A673 (cell line): ENCODE measurements around the gene BACH2. TPM values are rescaled to one million over a fixed set of nuclear protein-coding genes. Genes with fewer than 3 reads are reported as not detected.

Experiments used
- BruUV-seq: library from RNA; stranded (reverse); fragments of 400-500 nt; replicated peaks from 2 replicates; lab custom pipeline; 2021; lab: Mats Ljungman, UMichigan
- CTCF ChIA-PET: fragments of 300-600 bp; sonication (Branson Sonifier 250); formaldehyde crosslinking; loops from one replicate; lab custom pipeline; 2022; ENCODE audit warnings: antibody characterized with exemption; lab: Charles Lee
- POLR2A ChIA-PET: fragments of 300-600 bp; sonication (Branson Sonifier 250); formaldehyde crosslinking; loops from one replicate; lab custom pipeline; 2022; ENCODE audit warnings: antibody characterized with exemption; ENCODE audit not compliant: low non-redundant PET; lab: Charles Lee
- DNase-seq: peaks from one replicate; pipeline ENCODE4 v3.0.0-alpha.2; 2015; ENCODE audit warnings: low spot score
- H3K27ac ChIP-seq: fragments of 200-600 bp; sonication (generic); 2 replicates; pipeline ENCODE4 v1.5.1; 2016; ENCODE audit warnings: mixed run types, low read depth, mild to moderate bottlenecking, mixed read lengths, antibody characterized with exemption, low read length; ENCODE audit not compliant: poor library complexity, severe bottlenecking
- H3K27me3 ChIP-seq: fragments of 200-600 bp; sonication (generic); replicated peaks from 2 replicates; pipeline ENCODE4 v1.6.1; 2017; ENCODE audit warnings: mixed run types, low read depth, mild to moderate bottlenecking, mixed read lengths, antibody characterized with exemption, low read length; ENCODE audit not compliant: insufficient read depth, poor library complexity
- H3K36me3 ChIP-seq: fragments of 200-600 bp; sonication (generic); 2 replicates; pipeline ENCODE4 v1.6.1; 2016; ENCODE audit warnings: mixed run types, mild to moderate bottlenecking, mixed read lengths, antibody characterized with exemption, low read length; ENCODE audit not compliant: insufficient read depth, poor library complexity, severe bottlenecking
- H3K4me1 ChIP-seq: fragments of 200-600 bp; sonication (generic); 2 replicates; pipeline ENCODE4 v1.6.1; 2017; ENCODE audit warnings: mixed run types, mild to moderate bottlenecking, mixed read lengths, antibody characterized with exemption, low read length; ENCODE audit not compliant: insufficient read depth, poor library complexity, severe bottlenecking
- H3K4me3 ChIP-seq: fragments of 200-600 bp; sonication (generic); 2 replicates; pipeline ENCODE4 v1.5.1; 2016; ENCODE audit warnings: low read depth, mixed run types, mild to moderate bottlenecking, mixed read lengths, low read length; ENCODE audit not compliant: poor library complexity, severe bottlenecking
- H3K9me3 ChIP-seq: fragments of 200-600 bp; sonication (generic); 2 replicates; pipeline ENCODE4 v1.6.1; 2016; ENCODE audit warnings: mixed run types, low read depth, mild to moderate bottlenecking, mixed read lengths, antibody characterized with exemption, low read length; ENCODE audit not compliant: poor library complexity, severe bottlenecking
- EZH2 ChIP-seq: fragments of 200-600 bp; sonication (generic); IDR thresholded peaks from 2 replicates; pipeline ENCODE4 v1.6.1; 2017; ENCODE audit warnings: borderline replicate concordance, low read depth, mild to moderate bottlenecking, mixed read lengths, antibody characterized with exemption, low read length; ENCODE audit not compliant: poor library complexity, severe bottlenecking
- intact Hi-C: fragments of 100-400 bp; cut with micrococcal nuclease; formaldehyde crosslinking; loops from one replicate; pipeline ENCODE4 v1.10.0; 2022; ENCODE audit not compliant: unreplicated experiment
- total RNA-seq: library from RNA; stranded (reverse); gene quantifications from 2 replicates; pipeline ENCODE4 v1.2.3, GENCODE V29; 2021
- TF ChIP-seq, protein P1 (sequence below): fragments of 300-800, 200-600 bp; sonication (generic); conservative IDR thresholded peaks from 2 replicates; pipeline ENCODE4 v1.5.1; 2017; ENCODE audit warnings: low read depth, mild to moderate bottlenecking, antibody characterized with exemption, low read length, moderate library complexity, mixed read lengths

Gene BACH2
- total RNA-seq, 1 experiment from 2014 or later: 0.37 TPM

DNA sequence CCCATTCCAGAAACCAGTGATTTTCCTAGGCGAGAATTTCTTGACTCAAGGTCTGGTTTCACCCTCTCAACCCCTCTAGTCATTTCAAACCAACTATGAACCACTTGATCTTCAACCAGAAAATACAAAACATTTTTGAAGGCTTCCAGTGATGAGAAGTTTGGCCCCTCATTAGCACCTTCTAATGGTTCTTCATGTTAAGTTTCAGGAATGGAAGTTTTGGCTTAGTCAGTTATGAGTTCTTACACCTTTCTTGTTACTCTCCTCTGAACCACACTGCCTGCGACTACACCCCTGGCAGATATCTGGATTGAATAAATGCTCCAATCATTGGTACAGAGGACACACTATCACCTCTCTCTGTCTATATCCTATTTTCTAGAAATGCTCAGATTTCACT is 335.2 kb downstream of the BACH2 start:
- Histone ChIP-seq H3K4me3 (no peak overlapping the region), H3K36me3 (no peaks in the 10 kb centered on the region), H3K27ac (no peak overlapping the region), H3K4me1 (no peaks in the 10 kb centered on the region), H3K9me3 (no peaks in the 10 kb centered on the region), H3K27me3 (peaks cover 55% of the 10 kb centered on the region)
- POLR2A ChIA-PET: interaction anchor here (0.6 kb wide), 1 partner anchor 162 kb away, joined by 3 read pairs; no protein-coding TSS in a partner anchor
- intact Hi-C loops: no loop called here
- CTCF ChIA-PET: no interaction called here
- TF ChIP-seq, protein P1, sequence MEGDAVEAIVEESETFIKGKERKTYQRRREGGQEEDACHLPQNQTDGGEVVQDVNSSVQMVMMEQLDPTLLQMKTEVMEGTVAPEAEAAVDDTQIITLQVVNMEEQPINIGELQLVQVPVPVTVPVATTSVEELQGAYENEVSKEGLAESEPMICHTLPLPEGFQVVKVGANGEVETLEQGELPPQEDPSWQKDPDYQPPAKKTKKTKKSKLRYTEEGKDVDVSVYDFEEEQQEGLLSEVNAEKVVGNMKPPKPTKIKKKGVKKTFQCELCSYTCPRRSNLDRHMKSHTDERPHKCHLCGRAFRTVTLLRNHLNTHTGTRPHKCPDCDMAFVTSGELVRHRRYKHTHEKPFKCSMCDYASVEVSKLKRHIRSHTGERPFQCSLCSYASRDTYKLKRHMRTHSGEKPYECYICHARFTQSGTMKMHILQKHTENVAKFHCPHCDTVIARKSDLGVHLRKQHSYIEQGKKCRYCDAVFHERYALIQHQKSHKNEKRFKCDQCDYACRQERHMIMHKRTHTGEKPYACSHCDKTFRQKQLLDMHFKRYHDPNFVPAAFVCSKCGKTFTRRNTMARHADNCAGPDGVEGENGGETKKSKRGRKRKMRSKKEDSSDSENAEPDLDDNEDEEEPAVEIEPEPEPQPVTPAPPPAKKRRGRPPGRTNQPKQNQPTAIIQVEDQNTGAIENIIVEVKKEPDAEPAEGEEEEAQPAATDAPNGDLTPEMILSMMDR: no peak
- no peak for TF ChIP-seq EZH2
- DNase-seq: no peak
- no TSS peak for BruUV-seq

DNA sequence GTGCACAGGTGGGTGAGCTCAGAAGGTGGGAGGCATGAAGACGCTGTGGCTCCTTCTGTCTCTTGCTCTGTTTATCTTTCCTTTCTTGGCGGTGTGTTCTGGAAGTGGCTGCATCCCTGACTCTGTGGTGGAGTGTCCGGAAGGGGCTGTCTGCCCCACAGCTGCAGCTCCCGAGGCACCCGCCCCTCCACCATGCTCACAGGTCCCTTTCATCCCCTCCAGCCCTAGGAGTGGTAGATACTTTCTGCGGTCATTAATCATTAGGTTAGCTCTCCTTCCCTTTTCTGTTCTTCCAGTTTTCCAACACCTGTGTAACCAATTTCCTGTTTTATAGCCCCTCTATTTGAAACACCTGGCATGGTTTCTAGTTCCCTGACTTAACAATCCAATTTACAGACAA is 336.8 kb downstream of the BACH2 start:
- no peaks in the 10 kb centered on the region for H3K4me1 ChIP-seq
- no peaks in the 10 kb centered on the region for H3K9me3 ChIP-seq
- no peak for TF ChIP-seq EZH2
- TF ChIP-seq, protein P1: no peak
- intact Hi-C loops: no loop called here
- H3K4me3 ChIP-seq: no peak overlapping the region
- ChIA-PET POLR2A (no interaction called here), CTCF (no interaction called here)
- H3K27ac ChIP-seq: no peak overlapping the region
- H3K36me3 ChIP-seq: no peaks in the 10 kb centered on the region
- H3K27me3 ChIP-seq: peaks cover 65% of the 10 kb centered on the region
- no peak for DNase-seq
- BruUV-seq: no TSS peak

DNA sequence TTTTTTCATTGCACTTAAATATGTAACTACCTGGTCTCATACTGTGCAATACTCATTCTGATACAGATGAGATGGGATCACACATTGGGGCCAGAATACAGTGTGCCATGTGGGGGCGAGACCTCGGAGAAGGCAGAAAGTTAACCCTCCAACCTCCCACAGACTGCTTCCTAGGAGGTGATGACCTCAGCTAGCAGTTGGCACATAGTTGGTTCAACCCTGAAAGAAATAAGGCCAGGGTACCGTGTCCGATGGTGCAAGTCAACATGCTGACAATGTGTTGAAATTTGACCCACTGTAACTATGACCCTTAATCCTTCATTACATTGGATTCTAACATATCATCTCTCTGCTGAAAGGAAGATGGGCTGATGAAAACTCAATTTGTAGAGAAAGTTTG is 340.5 kb downstream of the BACH2 start:
- intact Hi-C loops: no loop called here
- no peak overlapping the region for H3K4me3 ChIP-seq
- H3K36me3 ChIP-seq: no peaks in the 10 kb centered on the region
- TF ChIP-seq, protein P1: no peak
- no peak for TF ChIP-seq EZH2
- H3K27me3 ChIP-seq: peaks cover 63% of the 10 kb centered on the region
- DNase-seq: no peak
- ChIA-PET POLR2A (no interaction called here), CTCF (no interaction called here)
- no peak overlapping the region for H3K27ac ChIP-seq
- H3K9me3 ChIP-seq: no peaks in the 10 kb centered on the region
- no peaks in the 10 kb centered on the region for H3K4me1 ChIP-seq
- no TSS peak for BruUV-seq
